Tibial nerve (tissue), 4 donors: ENCODE measurements around the gene SMIM14. TPM values are rescaled to one million over a fixed set of nuclear protein-coding genes. Genes with fewer than 3 reads are reported as not detected.

Source experiments
- DNase-seq, 2 donors: peaks; one replicate each; pipeline ENCODE4 v3.0.0-alpha.2; 2019; ENCODE audit warnings: low spot score in 2 of 2
- H3K27ac ChIP-seq, 4 donors: fragments of 200-600 bp; sonication (generic) in 3 of 4; one replicate each; pipeline ENCODE4 v1.5.1; 2017 to 2019; ENCODE audit warnings: mild to moderate bottlenecking in 1 of 4
- H3K27me3 ChIP-seq, 2 donors: fragments of 200-600 bp; sonication (generic) in 1 of 2; one replicate each; pipeline versions ENCODE4 v1.5.1 to v1.6.0; 2017 to 2019
- H3K36me3 ChIP-seq, 3 donors: fragments of 200-600 bp; sonication (generic); one replicate each; pipeline ENCODE4 v1.5.1; 2018 to 2019
- H3K4me1 ChIP-seq, 4 donors: fragments of 200-600 bp; sonication (generic) in 3 of 4; one replicate each; pipeline ENCODE4 v1.5.1; 2017 to 2019
- H3K4me3 ChIP-seq, 4 donors: fragments of 200-600 bp; sonication (generic) in 3 of 4; one replicate each; pipeline ENCODE4 v1.5.1; 2017 to 2019; ENCODE audit warnings: mild to moderate bottlenecking in 1 of 4, moderate library complexity in 1 of 4
- H3K9me3 ChIP-seq, 4 donors: fragments of 200-600 bp; sonication (generic) in 3 of 4; one replicate each; pipeline ENCODE4 v1.5.1; 2017 to 2019
- CTCF ChIP-seq, 5 experiments: fragments of 200-600 bp in 3 of 5; fragments of 450-650 bp in 2 of 5; sonication (generic) in 3 of 5; IDR thresholded peaks; one replicate each; pipeline ENCODE4 v1.5.1; 2016 to 2019; ENCODE audit warnings: antibody characterized with exemption in 5 of 5, mild to moderate bottlenecking in 3 of 5, moderate library complexity in 2 of 5
- EP300 ChIP-seq, 2 donors: sonication (generic); formaldehyde crosslinking; IDR thresholded peaks; one replicate each; pipeline ENCODE4 v1.6.1; 2017; ENCODE audit warnings: antibody characterized with exemption in 2 of 2, mild to moderate bottlenecking in 1 of 2
- POLR2A ChIP-seq, 2 donors: fragments of 450-650 bp; IDR thresholded peaks; one replicate each; pipeline ENCODE4 v1.6.1; 2017; ENCODE audit warnings: antibody characterized with exemption in 2 of 2, mild to moderate bottlenecking in 2 of 2, moderate library complexity in 2 of 2
- WGBS, 2 donors: methylation state at CpG; one replicate each; pipeline ENCODE4 v1.1.5; 2018; 5-methylcytosine and 5-hydroxymethylcytosine counted together
- total RNA-seq, 4 donors: library from RNA; depleted of rRNA; stranded (reverse); fragments of >200 nt; gene quantifications; one replicate each; pipeline ENCODE4 v1.1.0, GENCODE V29; 2016

SMIM14 gene
- total RNA-seq, 4 donors from 2014 or later: 26.7 to 42.6 (median 36.2) TPM

- 0% methylated on average over 29 of the region's 29 CpGs for WGBS, 2 donors
Observed at GRCh38 chr4:39637586-39638353, 895 bp downstream of the SMIM14 start.

DNA sequence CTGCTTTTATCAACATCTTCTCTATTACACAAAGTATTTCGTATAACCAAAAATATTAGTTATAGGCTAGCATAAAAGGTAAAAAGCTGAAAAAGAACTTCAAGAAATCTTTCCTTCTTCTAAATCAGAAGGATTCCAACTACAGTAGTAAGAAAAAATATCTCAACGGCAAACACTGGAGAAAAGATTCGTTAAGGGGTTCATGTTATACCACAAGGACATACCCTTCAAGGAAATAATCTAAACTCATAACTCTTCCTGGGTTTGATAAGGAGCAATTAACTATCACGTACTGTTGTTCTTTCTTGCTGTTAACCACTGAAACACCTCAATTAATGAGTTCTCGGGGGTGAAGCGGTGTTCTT, 1.5 kb downstream of the SMIM14 start:
- H3K27ac ChIP-seq: peak overlapping the region; percentile 84 to 99 (median 98)
- TF ChIP-seq CTCF (IDR thresholded peaks at IDR 0.05): no peak
- no peak for TF ChIP-seq EP300 (IDR thresholded peaks at IDR 0.05)
- no peak for TF ChIP-seq POLR2A (IDR thresholded peaks at IDR 0.05)
- no peaks in the 10 kb centered on the region for H3K27me3 ChIP-seq
- DNase-seq: no peak
- H3K4me3 ChIP-seq: peak overlapping the region; percentile 74 to 97 (median 88)
- WGBS, 2 donors: 2 to 3% methylated on average over 6 of the region's 6 CpGs
- H3K9me3 ChIP-seq: no peaks in the 10 kb centered on the region
- peaks cover 0 to 35% (median 16%) of the 10 kb centered on the region in 4 donors for H3K4me1 ChIP-seq
- H3K36me3 ChIP-seq: no peaks in the 10 kb centered on the region

More at GRCh38 chr4:39637586-39638353, 895 bp downstream of the SMIM14 start:
- Histone ChIP-seq H3K9me3 (no peaks in the 10 kb centered on the region), H3K27ac (peak overlapping the region; percentile 84 to 99 (median 98)), H3K36me3 (no peaks in the 10 kb centered on the region), H3K27me3 (no peaks in the 10 kb centered on the region), H3K4me3 (peak overlapping the region; percentile 74 to 97 (median 88)), H3K4me1 (peaks cover 0 to 35% (median 16%) of the 10 kb centered on the region in 4 donors)
- TF ChIP-seq POLR2A (IDR thresholded peaks at IDR 0.05) (no peak), EP300 (IDR thresholded peaks at IDR 0.05) (no peak), CTCF (IDR thresholded peaks at IDR 0.05) (no peak)
- DNase-seq: peak; percentile 28 to 48

GRCh38 chr4:39636531-39637184, 2.0 kb downstream of the SMIM14 start:
- H3K4me1 ChIP-seq: peaks cover 0 to 35% (median 16%) of the 10 kb centered on the region in 4 donors
- no peaks in the 10 kb centered on the region for H3K36me3 ChIP-seq
- no peak for DNase-seq
- WGBS, 2 donors: 4 to 7% methylated on average over 6 of the region's 6 CpGs
- H3K4me3 ChIP-seq: peak overlapping the region; percentile 74 to 97 (median 88)
- H3K9me3 ChIP-seq: no peaks in the 10 kb centered on the region
- no peaks in the 10 kb centered on the region for H3K27me3 ChIP-seq
- TF ChIP-seq CTCF (IDR thresholded peaks at IDR 0.05): no peak
- no peak for TF ChIP-seq POLR2A (IDR thresholded peaks at IDR 0.05)
- no peak for TF ChIP-seq EP300 (IDR thresholded peaks at IDR 0.05)
- H3K27ac ChIP-seq: peak overlapping the region; percentile 84 to 99 (median 98)

GRCh38 chr4:39635023-39635422, 3.6 kb downstream of the SMIM14 start:
- no peak for DNase-seq
- H3K27ac ChIP-seq: peak overlapping the region in 1 of 4 donors; percentile 8
- no peaks in the 10 kb centered on the region for H3K27me3 ChIP-seq
- H3K9me3 ChIP-seq: no peaks in the 10 kb centered on the region
- no peak overlapping the region for H3K4me3 ChIP-seq
- WGBS, 2 donors: 62 to 70% methylated on average over 1 of the region's 1 CpG
- peaks cover 0 to 32% (median 14%) of the 10 kb centered on the region in 4 donors for H3K4me1 ChIP-seq
- no peak for TF ChIP-seq CTCF (IDR thresholded peaks at IDR 0.05)
- TF ChIP-seq EP300 (IDR thresholded peaks at IDR 0.05): no peak
- no peak for TF ChIP-seq POLR2A (IDR thresholded peaks at IDR 0.05)
- H3K36me3 ChIP-seq: peaks cover 0 to 8% (median 0%) of the 10 kb centered on the region in 3 donors

DNA sequence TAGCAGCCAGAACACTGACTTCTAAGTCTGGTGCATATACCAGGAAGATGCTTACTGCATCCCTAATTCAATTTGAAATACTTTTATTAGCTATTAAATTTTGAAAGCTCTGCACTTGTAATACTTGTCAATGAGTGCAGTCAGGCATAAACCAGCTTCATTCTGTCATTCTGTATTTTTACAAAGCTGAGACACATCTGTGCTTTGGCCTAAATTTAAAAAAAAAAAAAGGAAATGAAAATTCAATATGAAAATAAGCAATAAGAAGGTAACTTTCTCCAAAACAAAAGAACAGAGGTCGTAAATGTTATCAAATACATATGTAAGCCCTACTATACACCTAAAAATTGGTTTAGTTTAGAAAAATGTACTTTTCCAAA, 7.0 kb downstream of the SMIM14 start:
- peaks cover 0 to 15% (median 0%) of the 10 kb centered on the region in 3 donors for H3K36me3 ChIP-seq
- H3K27ac ChIP-seq: no peak overlapping the region
- no peaks in the 10 kb centered on the region for H3K27me3 ChIP-seq
- peaks cover 0 to 25% (median 11%) of the 10 kb centered on the region in 4 donors for H3K4me1 ChIP-seq
- no peak for DNase-seq
- 96 to 97% methylated on average over 1 of the region's 1 CpG for WGBS, 2 donors
- H3K4me3 ChIP-seq: no peak overlapping the region
- H3K9me3 ChIP-seq: no peaks in the 10 kb centered on the region
- TF ChIP-seq POLR2A (IDR thresholded peaks at IDR 0.05) (no peak), EP300 (IDR thresholded peaks at IDR 0.05) (no peak), CTCF (IDR thresholded peaks at IDR 0.05) (no peak)
